ENCODE measurements around the gene CARM1.
A peak's percentile ranks its signal among the peaks of the same experiment; 100 is the strongest.
"Not testable (repeated sequence)": the region's sequence is repeated elsewhere in the genome, so short reads cannot be mapped to it uniquely, and the experiment has no call there.

The CARM1 gene

GRCh38 chr19:10927730-10928562 lies 56.6 kb downstream of the CARM1 start:
- no peak for DNase-seq (ENCODE audit: insufficient read length, low spot score)
- no peak for FAIRE-seq

GRCh38 chr19:10928563-10929401 lies 57.4 kb downstream of the CARM1 start, which contains the start of the genes TIMM29 and YIPF2:
Gene TIMM29 (plus strand): TSS chr19:10928811. CDS start chr19:10928823, 12 bp downstream.
Gene YIPF2 (minus strand): TSS chr19:10928639. CDS start chr19:10928410, 229 bp downstream.
- FAIRE-seq, result peak; percentile 94

GRCh38 chr19:10929402-10929794 lies 58.0 kb downstream of the CARM1 start:
- FAIRE-seq, result no peak
- no peak for DNase-seq (ENCODE audit: insufficient read length, low spot score)

More at GRCh38 chr19:10928563-10929401, 57.4 kb downstream of the CARM1 start, which contains the start of the genes TIMM29 and YIPF2:
- DNase-seq (ENCODE audit: insufficient read length, low spot score), result peak; percentile 98

GRCh38 chr19:10935371-10936059 lies 64.2 kb downstream of the CARM1 start:
- DNase-seq (ENCODE audit: insufficient read length, low spot score) (no peak), FAIRE-seq (no peak)

- DNase-seq (ENCODE audit: insufficient read length, low spot score), result peak; percentile 44
Observed at GRCh38 chr19:10936661-10937084, 65.3 kb downstream of the CARM1 start.

GRCh38 chr19:10941649-10942048 lies 70.3 kb downstream of the CARM1 start:
- not testable (repeated sequence) for FAIRE-seq; DNase-seq (ENCODE audit: insufficient read length, low spot score)

More at GRCh38 chr19:10936661-10937084, 65.3 kb downstream of the CARM1 start:
- FAIRE-seq, result peak; percentile 49

GRCh38 chr19:10943412-10943811 lies 72.1 kb downstream of the CARM1 start:
- FAIRE-seq, result not testable (repeated sequence)

GRCh38 chr19:10945264-10945663 lies 73.9 kb downstream of the CARM1 start:
- FAIRE-seq (no peak), DNase-seq (ENCODE audit: insufficient read length, low spot score) (no peak)

More at GRCh38 chr19:10943412-10943811, 72.1 kb downstream of the CARM1 start:
- not testable (repeated sequence) for DNase-seq (ENCODE audit: insufficient read length, low spot score)

GRCh38 chr19:10946958-10947657 lies 75.8 kb downstream of the CARM1 start:
- FAIRE-seq (no peak), DNase-seq (ENCODE audit: insufficient read length, low spot score) (no peak)

- FAIRE-seq (no peak), DNase-seq (ENCODE audit: insufficient read length, low spot score) (no peak)
Observed at GRCh38 chr19:10952809-10953208, 81.5 kb downstream of the CARM1 start.

GRCh38 chr19:10959277-10959968 lies 88.1 kb downstream of the CARM1 start:
- FAIRE-seq; DNase-seq (ENCODE audit: insufficient read length, low spot score): not testable (repeated sequence)

GRCh38 chr19:10960314-10961072 lies 89.1 kb downstream of the CARM1 start, which contains the start of gene SMARCA4:
Gene SMARCA4 (plus strand): TSS chr19:10961030. CDS start chr19:10984152, 23,122 bp downstream.
- peak; percentile 93 for DNase-seq (ENCODE audit: insufficient read length, low spot score)
- FAIRE-seq, result peak; percentile 75

- DNase-seq (ENCODE audit: insufficient read length, low spot score) (no peak), FAIRE-seq (no peak)
Observed at GRCh38 chr19:10961073-10961860, 89.9 kb downstream of the CARM1 start.

- FAIRE-seq (no peak), DNase-seq (ENCODE audit: insufficient read length, low spot score) (no peak)
Observed at GRCh38 chr19:10962863-10963262, 91.5 kb downstream of the CARM1 start.

GRCh38 chr19:10963865-10964264 lies 92.5 kb downstream of the CARM1 start:
- FAIRE-seq (no peak), DNase-seq (ENCODE audit: insufficient read length, low spot score) (no peak)

- FAIRE-seq (no peak), DNase-seq (ENCODE audit: insufficient read length, low spot score) (no peak)
Observed at GRCh38 chr19:10964903-10965302, 93.5 kb downstream of the CARM1 start.

- DNase-seq (ENCODE audit: insufficient read length, low spot score), result no peak
- no peak for FAIRE-seq
Observed at GRCh38 chr19:10965398-10965797, 94.0 kb downstream of the CARM1 start.

- FAIRE-seq, result no peak
- no peak for DNase-seq (ENCODE audit: insufficient read length, low spot score)
Observed at GRCh38 chr19:10966809-10967208, 95.5 kb downstream of the CARM1 start.
